GM12878 (cell line): Measurements from ENCODE around the gene SLC39A2. TPM values are rescaled to one million over a fixed set of nuclear protein-coding genes. Genes with fewer than 3 reads are reported as not detected.
A peak's percentile ranks its signal among the peaks of the same experiment; 100 is the strongest.

Experiments
- ATAC-seq: fragments of 200-7000 bp; cut with Tn5 transposase; 3 replicates; pipeline ENCODE4 v1.9.1; 2020; ENCODE audit warnings: mild to moderate bottlenecking, moderate library complexity
- BruUV-seq: library from RNA; stranded (reverse); fragments of 400-500 nt; replicated peaks from 2 replicates; lab custom pipeline; 2021; lab: Mats Ljungman, UMichigan
- CTCF ChIA-PET: fragments of 300-600 bp; sonication (Branson Sonifier 250); formaldehyde crosslinking; extraction: SDS; loops from one replicate; lab custom pipeline; 2021; ENCODE audit warnings: inconsistent platforms; lab: Yijun Ruan, JAX
- POLR2A ChIA-PET: fragments of 350-600 bp; formaldehyde crosslinking; extraction: SDS; loops from one replicate; lab custom pipeline; 2021; ENCODE audit warnings: inconsistent platforms; lab: Charles Lee
- RAD21 ChIA-PET: fragments of 300-600 bp; sonication (Branson Sonifier 250); formaldehyde crosslinking; loops from one replicate; lab custom pipeline; 2023; ENCODE audit warnings: antibody characterized with exemption; ENCODE audit not compliant: unreplicated experiment; lab: Charles Lee
- SMC1A ChIA-PET: fragments of 300-600 bp; sonication (Branson Sonifier 250); formaldehyde crosslinking; loops from one replicate; lab custom pipeline; 2023; ENCODE audit not compliant: unreplicated experiment, uncharacterized antibody; lab: Charles Lee
- DNase-seq: peaks from one replicate; pipeline ENCODE4 v3.0.0-alpha.2; 2011; ENCODE audit warnings: low read depth, low spot score
- FAIRE-seq: peaks from 3 replicates; lab custom pipeline; 2011; peaks lifted over from hg19 to GRCh38; lab: Jason Lieb, UNC
- H2AFZ ChIP-seq: 2 replicates; pipeline ENCODE4 v1.6.0; 2011; ENCODE audit warnings: low read depth, low read length, control low read depth; ENCODE audit not compliant: control insufficient read depth
- H3K27ac ChIP-seq: 2 replicates; pipeline ENCODE4 v1.5.1; 2011; ENCODE audit warnings: control low read depth; ENCODE audit not compliant: control insufficient read depth, insufficient read depth
- H3K27me3 ChIP-seq, 2 experiments: replicated peaks in 1 of 2; 2 replicates each; pipeline versions ENCODE4 v1.6.0 to v1.6.1; 2011; ENCODE audit warnings: low read length in 1 of 2; ENCODE audit not compliant: control insufficient read depth in 2 of 2, insufficient read depth in 2 of 2
- H3K36me3 ChIP-seq, 2 experiments: 2 replicates each; pipeline ENCODE4 v1.5.1; 2011; ENCODE audit warnings: low read length in 1 of 2; ENCODE audit not compliant: control insufficient read depth in 2 of 2, insufficient read depth in 2 of 2
- H3K4me1 ChIP-seq: 2 replicates; pipeline ENCODE4 v1.6.1; 2011; ENCODE audit warnings: mild to moderate bottlenecking, low read length, moderate library complexity, mixed read lengths; ENCODE audit not compliant: control insufficient read depth, insufficient read depth
- H3K4me2 ChIP-seq: 2 replicates; pipeline ENCODE4 v1.6.0; 2011; ENCODE audit warnings: control low read depth; ENCODE audit not compliant: control insufficient read depth, insufficient read depth
- H3K4me3 ChIP-seq: fragments of 200-600 bp; sonication (generic); 2 replicates; pipeline ENCODE4 v1.5.1; 2016
- H3K79me2 ChIP-seq: 2 replicates; pipeline ENCODE4 v1.6.0; 2011; ENCODE audit warnings: low read length; ENCODE audit not compliant: control insufficient read depth, insufficient read depth
- H3K9ac ChIP-seq: 2 replicates; pipeline ENCODE4 v1.8.0; 2011; ENCODE audit warnings: low read length, control low read depth, mixed read lengths; ENCODE audit not compliant: control insufficient read depth, insufficient read depth
- H3K9me3 ChIP-seq: replicated peaks from 3 replicates; pipeline ENCODE4 v1.5.1; 2011; ENCODE audit warnings: mild to moderate bottlenecking, low read length; ENCODE audit not compliant: control insufficient read depth, insufficient read depth
- H4K20me1 ChIP-seq: 2 replicates; pipeline ENCODE4 v1.6.0; 2011; ENCODE audit not compliant: control insufficient read depth, insufficient read depth
- BHLHE40 ChIP-seq, 2 experiments: fragments of 450-650 bp in 1 of 2; IDR thresholded peaks; 2 replicates each; pipeline ENCODE4 v1.6.1; 2011 to 2017; ENCODE audit warnings: low read depth in 2 of 2, borderline replicate concordance in 1 of 2, improper control_type of control experiment in 1 of 2, low read length in 1 of 2, mild to moderate bottlenecking in 1 of 2
- CBFB ChIP-seq: IDR thresholded peaks from 2 replicates; pipeline ENCODE4 v1.6.1; 2016; ENCODE audit warnings: antibody characterized with exemption, low read depth
- CREM ChIP-seq: IDR thresholded peaks from 2 replicates; pipeline ENCODE4 v1.6.1; 2014; ENCODE audit warnings: antibody characterized with exemption, low read depth
- CTCF ChIP-seq, 3 experiments: IDR thresholded peaks in 2 of 3; conservative IDR thresholded peaks in 1 of 3; 2 replicates each; pipeline ENCODE4 v1.5.1; 2011; ENCODE audit warnings: low read depth in 3 of 3, low read length in 3 of 3, mild to moderate bottlenecking in 3 of 3, control low read depth in 2 of 3, moderate library complexity in 2 of 3, inconsistent platforms in 1 of 3, mixed read lengths in 1 of 3; ENCODE audit not compliant: control insufficient read depth in 2 of 3, insufficient read depth in 1 of 3; ENCODE audit errors: extremely low read depth in 1 of 3
- IKZF1 ChIP-seq: fragments of 450-650 bp; conservative IDR thresholded peaks from 2 replicates; pipeline ENCODE4 v1.6.1; 2017; ENCODE audit warnings: antibody characterized with exemption, mild to moderate bottlenecking
- IKZF2 ChIP-seq, 2 experiments: fragments of 450-650 bp; IDR thresholded peaks; 2 replicates each; pipeline ENCODE4 v1.6.1; 2017; ENCODE audit warnings: mild to moderate bottlenecking in 2 of 2, moderate library complexity in 2 of 2
- NFXL1 ChIP-seq: fragments of 450-650 bp; IDR thresholded peaks from 2 replicates; pipeline ENCODE4 v1.6.1; 2017; ENCODE audit warnings: antibody characterized with exemption, mild to moderate bottlenecking, borderline replicate concordance
- RAD21 ChIP-seq: IDR thresholded peaks from 2 replicates; pipeline ENCODE4 v1.6.1; 2011; ENCODE audit warnings: mild to moderate bottlenecking, low read depth, low read length, moderate library complexity; ENCODE audit not compliant: insufficient read depth
- RBBP5 ChIP-seq: fragments of 200-600 bp; sonication (generic); conservative IDR thresholded peaks from 2 replicates; pipeline ENCODE4 v1.6.1; 2016
- RUNX3 ChIP-seq: IDR thresholded peaks from 2 replicates; pipeline ENCODE4 v1.6.1; 2012; ENCODE audit warnings: low read length, inconsistent platforms
- SMC3 ChIP-seq: IDR thresholded peaks from 2 replicates; pipeline ENCODE4 v1.6.1; 2011; ENCODE audit warnings: low read length, improper control_type of control experiment, borderline replicate concordance
- YY1 ChIP-seq: IDR thresholded peaks from 2 replicates; pipeline ENCODE4 v1.6.1; 2011; ENCODE audit warnings: low read depth, mild to moderate bottlenecking, low read length
- ZNF217 ChIP-seq: fragments of 450-650 bp; IDR thresholded peaks from 2 replicates; pipeline ENCODE4 v1.6.1; 2017; ENCODE audit warnings: antibody characterized with exemption, mild to moderate bottlenecking
- WGBS: methylation state at CpG from one replicate; pipeline ENCODE4 v1.1.6; 2016; ENCODE audit warnings: low lambda C conversion rate; ENCODE audit not compliant: insufficient replicate concordance, insufficient coverage; ENCODE audit errors: missing lambda C conversion rate; 5-methylcytosine and 5-hydroxymethylcytosine counted together
- in situ Hi-C: fragments of 300-500 bp; cut with MboI; formaldehyde crosslinking; loops from 9 replicates; pipeline ENCODE4 v1.14.3; 2018; ENCODE audit warnings: mixed read lengths
- intact Hi-C: fragments of 100-400 bp; cut with micrococcal nuclease; formaldehyde crosslinking; loops from one replicate; pipeline ENCODE4 v1.14.2; 2022; ENCODE audit not compliant: unreplicated experiment
- polyA plus RNA-seq, 11 experiments: library from polyadenylated mRNA; depleted of rRNA in 4 of 11; unstranded in 6 of 11; stranded (reverse) in 5 of 11; fragments of >200 nt; fragmentation: Nextera tagmentation in 4 of 11; fragmentation: Illumina TruSeq in 1 of 11; extraction: Ambion mirVana in 4 of 11; extraction: Trizol in 1 of 11; gene quantifications; 1 replicate in 1 of 11; 2 replicates in 10 of 11; pipeline versions ENCODE4 v1.2.1 to v1.2.3, GENCODE V29; 2011 to 2016; ENCODE audit warnings: inconsistent platforms in 2 of 11, missing spikeins in 2 of 11, low read depth in 1 of 11
- total RNA-seq, 4 experiments: library from RNA; depleted of rRNA in 3 of 4; stranded (reverse); fragments of >200 nt in 3 of 4; fragmentation: Illumina TruSeq in 1 of 4; extraction: Trizol in 1 of 4; gene quantifications; 2 replicates each; pipeline versions ENCODE4 v1.2.1 to v1.2.3, GENCODE V29; 2013 to 2021
- TF ChIP-seq, protein P1 (sequence below): IDR thresholded peaks from 2 replicates; pipeline ENCODE4 v1.6.1; 2011; ENCODE audit warnings: mild to moderate bottlenecking, low read depth, low read length, moderate library complexity; ENCODE audit not compliant: insufficient replicate concordance

Gene SLC39A2
- total and polyA plus RNA-seq, 10 of the 15 experiments (the other 5 are each of a cell fraction or from before 2014, with no cell fraction given) = 0.06 to 0.14 (median 0.11) TPM; not detected in 6

DNA sequence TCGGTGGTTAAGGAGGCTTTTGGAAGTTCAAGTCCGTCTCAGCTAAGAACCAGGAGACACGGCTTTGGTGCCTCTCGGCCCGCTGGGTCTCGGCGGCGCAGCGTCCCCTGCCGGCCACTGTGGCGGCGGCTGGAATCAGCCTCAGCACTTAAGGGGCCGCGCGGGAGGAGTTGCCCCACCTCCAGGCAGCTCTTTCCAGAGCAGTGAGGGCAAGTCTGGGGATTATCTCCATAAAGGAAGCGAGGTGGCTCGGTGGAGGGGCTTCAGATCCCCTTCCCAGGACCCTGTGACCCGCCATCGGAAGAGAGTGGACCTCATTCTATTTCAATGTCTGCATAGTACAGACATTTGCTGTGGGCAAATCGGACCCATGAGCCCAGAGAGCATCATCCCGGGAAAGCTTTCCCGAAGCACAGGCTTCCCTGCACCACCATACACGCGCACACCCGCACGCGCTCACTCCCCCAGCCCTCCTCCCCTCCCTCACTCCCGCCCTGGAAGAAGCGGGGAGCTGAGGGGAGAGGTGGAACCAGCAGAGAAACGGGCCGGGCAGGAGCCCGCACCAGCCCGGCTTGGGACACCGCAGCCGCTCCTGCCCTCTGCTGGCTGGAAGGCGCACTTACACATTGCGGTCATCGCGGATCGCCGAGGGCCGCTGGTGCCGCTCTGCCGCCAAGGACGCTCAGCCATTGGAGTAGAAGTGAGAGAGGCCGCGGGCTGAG, 27.9 kb upstream of the SLC39A2 start:
- H3K27ac ChIP-seq = no peak overlapping the region
- ChIA-PET POLR2A (no interaction called here), CTCF (interaction anchor here (0.5 to 5.2 kb wide), 33 partner anchors 8 to 585 kb away, joined by 3 to 61 read pairs (median 4); partner anchors contain the start of gene ARHGEF40), SMC1A (interaction anchor here (0.7 to 2.3 kb wide), 6 partner anchors 9 to 289 kb away, joined by 3 to 20 read pairs (median 4); no protein-coding TSS in a partner anchor), RAD21 (interaction anchor here (0.7 to 1.9 kb wide), 7 partner anchors 10 to 279 kb away, joined by 3 to 10 read pairs (median 3); no protein-coding TSS in a partner anchor)
- FAIRE-seq = peak; percentile 82
- no peaks in the 10 kb centered on the region; a peak in 1 of 4 replicates for H3K27me3 ChIP-seq
- BruUV-seq = no TSS peak
- H3K4me1 ChIP-seq = no peaks in the 10 kb centered on the region
- peak; percentile 9 for DNase-seq
- in situ Hi-C loops (no loop called here), intact Hi-C loops (loop anchor here (1.0 to 2.0 kb wide), 2 partner anchors 112 to 274 kb away; no protein-coding TSS in a partner anchor)
- no peaks in the 10 kb centered on the region for H4K20me1 ChIP-seq
- peak overlapping the region; percentile 60 for H3K4me3 ChIP-seq
- H3K4me2 ChIP-seq = peak overlapping the region; percentile 71
- TF ChIP-seq YY1 (peak; percentile 55; the same call in 1 of the 2 replicates), CREM (no peak), ZNF217 (no peak), SMC3 (peak; percentile 56; the same call in 1 of the 2 replicates), RAD21 (peak; percentile 49), CBFB (peak; percentile 76), RBBP5 (no peak), IKZF2 (IDR thresholded peaks at IDR 0.05) (peak; percentile 9 to 25; a peak in 1 of 4 replicates), IKZF1 (peak; percentile 39; the same call in 1 of the 2 replicates), NFXL1 (no peak), RUNX3 (peak; percentile 92), BHLHE40 (IDR thresholded peaks at IDR 0.05; ENCODE audit: borderline replicate concordance in 1 of 2, low read depth in 2 of 2, low read length in 1 of 2) (peak; percentile 35 to 69; a peak in 3 of 4 replicates), CTCF (IDR thresholded peaks at IDR 0.05 in 2 of 3, conservative IDR thresholded peaks at IDR 0.05 in 1 of 3; ENCODE audit: control insufficient read depth in 2 of 3, extremely low read depth in 1 of 3, insufficient read depth in 1 of 3, low read depth in 3 of 3, low read length in 3 of 3) (peak; percentile 87 to 98 (median 90))
- TF ChIP-seq, protein P1, sequence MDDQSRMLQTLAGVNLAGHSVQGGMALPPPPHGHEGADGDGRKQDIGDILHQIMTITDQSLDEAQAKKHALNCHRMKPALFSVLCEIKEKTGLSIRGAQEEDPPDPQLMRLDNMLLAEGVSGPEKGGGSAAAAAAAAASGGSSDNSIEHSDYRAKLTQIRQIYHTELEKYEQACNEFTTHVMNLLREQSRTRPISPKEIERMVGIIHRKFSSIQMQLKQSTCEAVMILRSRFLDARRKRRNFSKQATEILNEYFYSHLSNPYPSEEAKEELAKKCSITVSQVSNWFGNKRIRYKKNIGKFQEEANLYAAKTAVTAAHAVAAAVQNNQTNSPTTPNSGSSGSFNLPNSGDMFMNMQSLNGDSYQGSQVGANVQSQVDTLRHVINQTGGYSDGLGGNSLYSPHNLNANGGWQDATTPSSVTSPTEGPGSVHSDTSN = no peak
- peak overlapping the region; percentile 63 for H2AFZ ChIP-seq
- H3K79me2 ChIP-seq = no peaks in the 10 kb centered on the region
- no peaks in the 10 kb centered on the region for H3K36me3 ChIP-seq
- H3K9ac ChIP-seq = no peak overlapping the region; the same call in 1 of the 2 replicates
- no peaks in the 10 kb centered on the region for H3K9me3 ChIP-seq
- 2% methylated on average over 47 of the region's 47 CpGs for WGBS
- peak; percentile 98 for ATAC-seq
